ENCODE measurements around the gene ZG16.

The ZG16 gene

GRCh38 chr16:29831490-29831889, 53.4 kb downstream of the ZG16 start:
- H3K27me3 Mint-ChIP-seq (ENCODE audit: low read depth) = no peaks in the 10 kb centered on the region
- H3K4me3 Mint-ChIP-seq = no peak overlapping the region
- no peaks in the 10 kb centered on the region for H3K9me3 Mint-ChIP-seq
- H3K27ac Mint-ChIP-seq = no peak overlapping the region
- peaks cover 35% of the 10 kb centered on the region for H3K36me3 Mint-ChIP-seq (ENCODE audit: low read depth)
- H3K4me1 Mint-ChIP-seq (ENCODE audit: low read depth) = peaks cover 14% of the 10 kb centered on the region

Data from T-helper 1 cell treated with Interleukin-12 subunit alpha and Interleukin-12 subunit beta and Interleukin-4 antibody, amounts not matched to agents 30 μg/mL and 1 μg/mL, for 36 hours (primary cell).